Bronchial epithelial cell (primary cell): ENCODE data around the gene PRDM1. TPM values are rescaled to one million over a fixed set of nuclear protein-coding genes. Genes with fewer than 3 reads are reported as not detected.

Experiments
- DNase-seq: peaks from one replicate; pipeline ENCODE4 v3.0.0-alpha.2; 2010; ENCODE audit warnings: low read depth
- FAIRE-seq: peaks from 2 replicates; lab custom pipeline; 2011; peaks lifted over from hg19 to GRCh38; lab: Jason Lieb, UNC
- H3K27me3 ChIP-seq: 2 replicates; pipeline ENCODE4 v1.5.1; 2011; ENCODE audit warnings: low read length; ENCODE audit not compliant: control insufficient read depth, insufficient read depth
- H3K36me3 ChIP-seq: 2 replicates; pipeline ENCODE4 v1.5.1; 2011; ENCODE audit warnings: low read length; ENCODE audit not compliant: control insufficient read depth, insufficient read depth
- H3K4me3 ChIP-seq: 2 replicates; pipeline ENCODE4 v1.5.1; 2011; ENCODE audit warnings: mild to moderate bottlenecking, low read depth, low read length, control low read depth
- CTCF ChIP-seq: IDR thresholded peaks from 2 replicates; pipeline ENCODE4 v1.5.1; 2011; ENCODE audit warnings: mild to moderate bottlenecking, moderate library complexity, low read length, control low read depth, inconsistent platforms; ENCODE audit not compliant: insufficient read depth, severe bottlenecking
- total RNA-seq: library from RNA; depleted of rRNA; stranded (reverse); fragments of >200 nt; gene quantifications from 2 replicates; pipeline ENCODE4 v1.2.1, GENCODE V29; 2014

PRDM1 gene
- total RNA-seq, 1 donor from 2014 or later: 5.3 TPM

GRCh38 chr6:106142876-106143431, 56.8 kb downstream of the PRDM1 start:
- FAIRE-seq (no peak), DNase-seq (no peak)
- H3K36me3 ChIP-seq: no peaks in the 10 kb centered on the region
- TF ChIP-seq CTCF: no peak
- H3K4me3 ChIP-seq: no peak overlapping the region
- H3K27me3 ChIP-seq: no peaks in the 10 kb centered on the region

GRCh38 chr6:106143665-106144064, 57.5 kb downstream of the PRDM1 start:
- Histone ChIP-seq H3K36me3 (no peaks in the 10 kb centered on the region), H3K4me3 (no peak overlapping the region), H3K27me3 (no peaks in the 10 kb centered on the region)
- no peak for TF ChIP-seq CTCF
- DNase-seq (no peak), FAIRE-seq (no peak)

DNA sequence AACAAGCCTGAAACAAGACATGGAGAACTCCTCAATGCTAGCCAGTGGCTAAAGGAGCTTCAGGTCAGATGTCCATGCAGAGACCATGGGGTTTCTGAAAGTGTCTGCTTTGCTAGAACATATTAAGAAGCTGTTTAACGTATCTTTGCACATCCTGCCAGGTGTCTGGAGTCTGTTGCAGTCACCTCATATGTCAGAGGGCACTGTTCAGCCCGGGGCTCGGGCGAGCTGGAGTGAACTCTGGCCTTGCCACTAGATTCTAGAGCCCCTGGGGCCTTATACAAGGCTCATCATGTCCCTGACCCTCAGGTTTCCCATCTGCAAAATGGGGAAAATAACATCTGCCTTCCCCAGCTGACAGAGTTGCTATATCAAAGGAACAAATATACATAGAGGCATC, 59.0 kb downstream of the PRDM1 start:
- Histone ChIP-seq H3K36me3 (no peaks in the 10 kb centered on the region), H3K4me3 (no peak overlapping the region), H3K27me3 (no peaks in the 10 kb centered on the region)
- TF ChIP-seq CTCF: no peak
- DNase-seq (no peak), FAIRE-seq (no peak)

DNA sequence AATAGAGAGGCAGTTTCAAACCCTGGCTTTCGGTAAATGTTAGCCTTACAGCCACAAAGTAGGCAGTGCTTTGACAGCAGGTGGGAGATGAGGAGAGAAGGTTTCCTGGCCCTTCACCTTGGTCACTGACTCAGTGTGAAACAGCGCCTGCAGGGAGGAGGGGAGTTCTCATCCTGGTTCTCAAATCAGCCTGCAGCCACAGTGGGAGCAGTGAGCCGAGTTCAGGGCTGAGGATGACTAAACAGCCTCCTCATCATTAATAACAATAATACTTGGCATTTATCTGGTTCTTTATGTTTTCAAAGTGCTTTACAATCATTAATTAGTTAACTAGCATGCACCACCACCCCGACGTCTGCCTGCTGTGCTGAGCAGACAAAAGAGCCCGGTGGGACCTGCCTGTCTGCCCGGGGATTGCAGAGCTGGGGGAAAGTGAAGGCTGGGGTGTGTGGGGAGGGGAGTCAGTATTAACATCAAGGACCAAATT, 59.6 kb downstream of the PRDM1 start:
- Histone ChIP-seq H3K4me3 (no peak overlapping the region), H3K36me3 (no peaks in the 10 kb centered on the region), H3K27me3 (no peaks in the 10 kb centered on the region)
- DNase-seq (peak; percentile 62), FAIRE-seq (no peak)
- TF ChIP-seq CTCF: no peak

DNA sequence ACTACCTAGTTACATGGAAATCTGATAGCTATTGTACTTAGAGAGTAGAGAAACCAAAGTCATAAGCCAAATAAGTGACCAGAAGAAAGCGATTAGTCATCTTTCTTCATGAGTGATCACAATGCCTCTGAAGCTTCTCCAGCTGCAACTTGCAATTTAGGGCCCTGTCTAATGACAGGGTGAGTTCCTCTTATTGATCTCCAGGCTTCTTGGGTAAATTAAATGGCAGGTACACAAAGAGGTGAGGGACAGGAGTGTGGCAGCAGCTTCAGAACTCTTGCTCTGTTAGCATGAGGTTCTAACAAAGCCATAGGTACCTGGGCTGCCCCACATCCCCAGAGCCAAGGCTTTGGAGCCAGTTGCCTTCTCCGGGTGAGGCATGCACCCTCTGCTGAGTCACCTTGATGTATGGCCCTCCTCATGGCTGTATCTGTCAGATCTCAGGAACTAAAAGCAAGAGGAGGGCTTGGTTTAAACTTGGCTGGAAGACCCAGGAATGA, 60.8 kb downstream of the PRDM1 start:
- Histone ChIP-seq H3K27me3 (no peaks in the 10 kb centered on the region), H3K36me3 (no peaks in the 10 kb centered on the region), H3K4me3 (no peak overlapping the region)
- FAIRE-seq (no peak), DNase-seq (peak; percentile 39)
- no peak for TF ChIP-seq CTCF

DNA sequence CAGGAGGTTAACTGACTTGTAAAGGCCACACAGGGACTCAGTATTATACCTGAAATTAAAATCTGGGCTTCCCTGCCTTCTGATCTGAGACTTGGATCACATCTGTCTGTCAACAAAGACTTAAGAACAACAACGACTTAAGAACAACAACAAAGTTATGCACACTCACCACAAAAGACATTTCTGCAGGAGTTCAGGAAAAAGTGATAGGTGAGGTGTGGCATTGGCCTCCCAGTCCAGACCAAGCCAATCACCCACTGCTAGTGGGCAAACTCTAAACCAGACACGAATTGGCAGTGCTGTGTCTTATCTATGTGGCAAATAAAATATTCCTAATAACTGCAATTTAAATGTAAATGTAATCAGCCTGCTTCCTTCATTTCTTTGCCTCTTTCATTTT, 61.3 kb downstream of the PRDM1 start:
- no peak overlapping the region for H3K4me3 ChIP-seq
- TF ChIP-seq CTCF: no peak
- H3K27me3 ChIP-seq: no peaks in the 10 kb centered on the region
- DNase-seq (no peak), FAIRE-seq (no peak)
- H3K36me3 ChIP-seq: no peaks in the 10 kb centered on the region
